ENCODE data around the gene FYCO1. TPM values are rescaled to one million over a fixed set of nuclear protein-coding genes. Genes with fewer than 3 reads are reported as not detected.

FYCO1 gene
- polyA plus RNA-seq, 1 experiment, result 14.2 TPM

DNA sequence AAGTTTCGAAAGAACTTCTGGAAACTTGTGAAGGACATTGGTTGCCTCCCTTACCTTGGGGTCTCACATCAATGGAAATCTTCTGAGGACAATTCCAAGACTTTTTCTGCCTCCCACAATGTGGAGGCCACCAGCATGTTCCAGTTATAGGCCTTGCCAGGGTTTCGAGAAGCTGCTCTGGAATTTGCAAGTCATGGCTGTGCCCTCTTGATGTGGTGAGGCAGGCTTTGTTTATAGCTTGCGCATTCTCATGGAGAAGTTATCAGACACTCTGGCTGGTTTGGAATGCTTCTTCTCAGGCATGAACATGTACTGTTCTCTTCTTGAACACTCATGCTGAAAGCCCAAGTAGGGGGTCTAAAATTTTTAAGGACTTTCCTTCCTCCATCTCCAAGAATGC is 48.3 kb downstream of the FYCO1 start:
- TF ChIP-seq, protein P1, sequence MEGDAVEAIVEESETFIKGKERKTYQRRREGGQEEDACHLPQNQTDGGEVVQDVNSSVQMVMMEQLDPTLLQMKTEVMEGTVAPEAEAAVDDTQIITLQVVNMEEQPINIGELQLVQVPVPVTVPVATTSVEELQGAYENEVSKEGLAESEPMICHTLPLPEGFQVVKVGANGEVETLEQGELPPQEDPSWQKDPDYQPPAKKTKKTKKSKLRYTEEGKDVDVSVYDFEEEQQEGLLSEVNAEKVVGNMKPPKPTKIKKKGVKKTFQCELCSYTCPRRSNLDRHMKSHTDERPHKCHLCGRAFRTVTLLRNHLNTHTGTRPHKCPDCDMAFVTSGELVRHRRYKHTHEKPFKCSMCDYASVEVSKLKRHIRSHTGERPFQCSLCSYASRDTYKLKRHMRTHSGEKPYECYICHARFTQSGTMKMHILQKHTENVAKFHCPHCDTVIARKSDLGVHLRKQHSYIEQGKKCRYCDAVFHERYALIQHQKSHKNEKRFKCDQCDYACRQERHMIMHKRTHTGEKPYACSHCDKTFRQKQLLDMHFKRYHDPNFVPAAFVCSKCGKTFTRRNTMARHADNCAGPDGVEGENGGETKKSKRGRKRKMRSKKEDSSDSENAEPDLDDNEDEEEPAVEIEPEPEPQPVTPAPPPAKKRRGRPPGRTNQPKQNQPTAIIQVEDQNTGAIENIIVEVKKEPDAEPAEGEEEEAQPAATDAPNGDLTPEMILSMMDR (IDR thresholded peaks at IDR 0.05; ENCODE audit: insufficient read depth, low read depth, low read length), result no peak
- ChIA-PET CTCF (interaction anchor here (0.9 to 27.4 kb wide), 4 partner anchors 8 to 136 kb away, joined by 3 to 541 read pairs (median 8); no protein-coding TSS in a partner anchor), POLR2A (no interaction called here)
- no peak for DNase-seq (ENCODE audit: low read depth)
- H3K27me3 ChIP-seq (ENCODE audit: control insufficient read depth, insufficient read depth, low read length), result no peaks in the 10 kb centered on the region; the same call in 1 of the 2 replicates
- no peak overlapping the region for H3K4me3 ChIP-seq (ENCODE audit: low read depth, low read length)
- H3K36me3 ChIP-seq (ENCODE audit: control insufficient read depth, insufficient read depth, low read length), result peaks cover 19% of the 10 kb centered on the region

DNA sequence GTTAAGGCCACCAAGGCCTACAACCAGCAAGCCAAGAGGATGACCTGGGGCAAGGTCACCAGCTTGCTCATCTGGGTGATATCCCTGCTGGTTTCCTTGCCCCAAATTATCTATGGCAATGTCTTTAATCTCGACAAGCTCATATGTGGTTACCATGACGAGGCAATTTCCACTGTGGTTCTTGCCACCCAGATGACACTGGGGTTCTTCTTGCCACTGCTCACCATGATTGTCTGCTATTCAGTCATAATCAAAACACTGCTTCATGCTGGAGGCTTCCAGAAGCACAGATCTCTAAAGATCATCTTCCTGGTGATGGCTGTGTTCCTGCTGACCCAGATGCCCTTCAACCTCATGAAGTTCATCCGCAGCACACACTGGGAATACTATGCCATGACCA is 48.7 kb downstream of the FYCO1 start:
- ChIA-PET CTCF (interaction anchor here (0.9 to 27.4 kb wide), 4 partner anchors 8 to 136 kb away, joined by 3 to 541 read pairs (median 8); no protein-coding TSS in a partner anchor), POLR2A (no interaction called here)
- Histone ChIP-seq H3K4me3 (ENCODE audit: low read depth, low read length) (no peak overlapping the region), H3K27me3 (ENCODE audit: control insufficient read depth, insufficient read depth, low read length) (no peaks in the 10 kb centered on the region; the same call in 1 of the 2 replicates), H3K36me3 (ENCODE audit: control insufficient read depth, insufficient read depth, low read length) (peaks cover 18% of the 10 kb centered on the region)
- TF ChIP-seq, protein P1 (IDR thresholded peaks at IDR 0.05; ENCODE audit: insufficient read depth, low read depth, low read length), result no peak
- DNase-seq (ENCODE audit: low read depth), result no peak

DNA sequence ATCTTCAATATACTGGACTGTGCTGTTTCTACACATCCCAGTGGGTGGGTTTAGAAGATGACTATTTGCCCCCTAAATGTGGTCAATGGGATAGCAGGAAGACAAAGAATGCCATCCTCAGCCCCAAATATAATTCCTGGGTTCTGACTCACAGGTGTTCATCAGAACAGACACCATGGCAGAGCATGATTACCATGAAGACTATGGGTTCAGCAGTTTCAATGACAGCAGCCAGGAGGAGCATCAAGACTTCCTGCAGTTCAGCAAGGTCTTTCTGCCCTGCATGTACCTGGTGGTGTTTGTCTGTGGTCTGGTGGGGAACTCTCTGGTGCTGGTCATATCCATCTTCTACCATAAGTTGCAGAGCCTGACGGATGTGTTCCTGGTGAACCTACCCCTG is 49.3 kb downstream of the FYCO1 start:
- TF ChIP-seq, protein P1 (IDR thresholded peaks at IDR 0.05; ENCODE audit: insufficient read depth, low read depth, low read length), result no peak
- H3K4me3 ChIP-seq (ENCODE audit: low read depth, low read length), result no peak overlapping the region
- H3K36me3 ChIP-seq (ENCODE audit: control insufficient read depth, insufficient read depth, low read length), result peaks cover 15% of the 10 kb centered on the region
- no peak for DNase-seq (ENCODE audit: low read depth)
- no peaks in the 10 kb centered on the region; the same call in 1 of the 2 replicates for H3K27me3 ChIP-seq (ENCODE audit: control insufficient read depth, insufficient read depth, low read length)
- CTCF ChIA-PET, result interaction anchor here (3.1 to 27.4 kb wide), 2 partner anchors 7 to 137 kb away, joined by 12 to 541 read pairs; no protein-coding TSS in a partner anchor
- POLR2A ChIA-PET, result no interaction called here

DNA sequence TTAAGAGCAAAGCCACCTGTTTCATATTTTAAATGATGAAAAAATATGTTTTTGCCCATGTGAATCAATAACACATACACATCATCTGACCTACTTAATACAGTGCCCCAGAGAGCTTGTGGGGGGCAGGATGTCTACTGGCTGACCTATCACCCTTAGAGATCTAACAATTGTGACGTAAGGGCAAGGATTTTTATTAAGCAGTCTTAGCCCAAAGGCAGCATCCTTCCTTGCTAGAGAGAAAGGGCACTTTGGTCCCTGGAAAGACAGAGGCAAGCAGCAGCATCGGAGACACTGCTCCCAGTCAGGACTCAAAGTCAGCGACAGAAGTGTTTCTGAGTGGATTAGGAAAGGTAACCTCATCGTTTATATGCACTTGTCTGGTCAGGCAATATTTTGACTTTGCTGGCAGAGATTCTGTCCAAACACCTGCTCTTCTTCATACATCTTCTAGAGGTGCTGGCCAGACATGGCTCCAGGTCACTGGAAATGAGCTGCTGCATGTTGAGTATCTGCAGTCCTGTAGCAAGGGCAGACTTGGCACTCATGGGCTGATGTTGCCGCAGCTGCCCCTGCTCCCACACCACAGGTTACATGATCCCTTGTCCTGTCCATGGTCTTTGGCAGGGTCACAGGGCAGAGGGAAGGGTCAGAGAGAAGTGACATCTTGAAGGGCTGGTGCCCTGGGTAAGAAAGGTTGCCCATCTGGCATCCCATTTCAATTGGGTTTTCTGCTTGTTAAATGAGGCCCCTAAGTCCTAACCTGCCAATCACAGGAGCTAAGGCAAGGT is 50.6 kb downstream of the FYCO1 start:
- TF ChIP-seq, protein P1 (IDR thresholded peaks at IDR 0.05; ENCODE audit: insufficient read depth, low read depth, low read length), result no peak
- ChIA-PET POLR2A (no interaction called here), CTCF (interaction anchor here (0.6 to 27.4 kb wide), 5 partner anchors 8 to 262 kb away, joined by 3 to 541 read pairs (median 3); no protein-coding TSS in a partner anchor)
- Histone ChIP-seq H3K4me3 (ENCODE audit: low read depth, low read length) (no peak overlapping the region), H3K36me3 (ENCODE audit: control insufficient read depth, insufficient read depth, low read length) (peaks cover 8% of the 10 kb centered on the region), H3K27me3 (ENCODE audit: control insufficient read depth, insufficient read depth, low read length) (no peaks in the 10 kb centered on the region; the same call in 1 of the 2 replicates)
- DNase-seq (ENCODE audit: low read depth), result no peak

DNA sequence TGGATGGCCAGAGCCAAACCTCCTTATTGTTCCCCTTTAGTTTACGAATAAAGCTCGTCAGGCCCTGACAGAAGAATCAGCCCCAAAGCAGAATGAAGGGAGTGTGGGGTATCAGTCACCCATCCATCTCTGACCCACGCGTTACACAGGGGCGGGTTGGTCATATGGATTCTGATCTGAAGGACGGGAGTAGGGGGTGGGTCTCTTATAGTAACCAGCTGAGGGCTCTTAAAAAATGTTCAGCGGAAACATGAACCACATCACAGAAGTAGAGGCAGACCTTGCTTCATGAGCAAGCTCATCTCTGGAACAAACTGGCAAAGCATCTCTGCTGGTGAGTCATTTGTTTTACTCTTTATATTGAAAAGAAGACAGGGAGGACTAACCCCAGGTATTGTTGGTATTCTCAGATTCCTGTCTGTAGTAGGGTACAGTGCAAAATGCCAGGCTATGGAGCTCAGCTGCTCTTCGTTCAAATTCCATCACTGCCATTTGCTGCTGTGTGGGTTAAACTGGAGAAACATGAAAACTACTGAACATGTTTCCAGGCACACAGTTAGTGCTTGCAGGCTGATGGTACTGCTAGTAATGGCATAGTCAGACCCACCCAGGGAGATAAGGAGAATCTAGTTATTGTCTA is 52.3 kb downstream of the FYCO1 start, which contains the start of gene CXCR6:
Gene CXCR6, plus strand, starts transcription at position 258 of the 640 bp plus-strand sequence. CDS start 3,018 bp downstream, outside the sequence.
- CTCF ChIA-PET, result interaction anchor here (0.8 to 27.4 kb wide), 4 partner anchors 12 to 140 kb away, joined by 3 to 541 read pairs (median 3); no protein-coding TSS in a partner anchor
- POLR2A ChIA-PET, result interaction anchor here (0.7 kb wide), 1 partner anchor 126 kb away, joined by 3 read pairs; no protein-coding TSS in a partner anchor
- Histone ChIP-seq H3K36me3 (ENCODE audit: control insufficient read depth, insufficient read depth, low read length) (0 out of 2 replicates have a peak, but pooled peaks cover 4% of the 10 kb centered on the region), H3K27me3 (ENCODE audit: control insufficient read depth, insufficient read depth, low read length) (no peaks in the 10 kb centered on the region; the same call in 1 of the 2 replicates), H3K4me3 (ENCODE audit: low read depth, low read length) (no peak within 1 kb of the TSS)
- no peak for DNase-seq (ENCODE audit: low read depth)
- TF ChIP-seq, protein P1 (IDR thresholded peaks at IDR 0.05; ENCODE audit: insufficient read depth, low read depth, low read length), result no peak

Measured in BJ (cell line).